H9 (cell line): ENCODE results near the gene CCDC60. TPM values are rescaled to one million over a fixed set of nuclear protein-coding genes. Genes with fewer than 3 reads are reported as not detected.

Source experiments
- DNase-seq: peaks from one replicate; pipeline ENCODE4 v3.0.0-alpha.2; 2017
- H2AFZ ChIP-seq: one replicate; pipeline ENCODE4 v1.6.1; 2013; ENCODE audit warnings: mild to moderate bottlenecking, low read length, control low read depth, moderate library complexity
- H2AK5ac ChIP-seq: 2 replicates; pipeline ENCODE4 v1.6.1; 2013; ENCODE audit warnings: low read length, control low read depth, mixed read lengths; ENCODE audit not compliant: insufficient read length
- H2BK120ac ChIP-seq: one replicate; pipeline ENCODE4 v1.6.1; 2013; ENCODE audit warnings: low read depth, mild to moderate bottlenecking, low read length, control low read depth, inconsistent platforms; ENCODE audit not compliant: poor library complexity, severe bottlenecking
- H2BK12ac ChIP-seq: 2 replicates; pipeline ENCODE4 v1.6.1; 2013; ENCODE audit warnings: low read length, control low read depth, mixed read lengths, low read depth; ENCODE audit not compliant: insufficient read length
- H2BK15ac ChIP-seq: 2 replicates; pipeline ENCODE4 v1.6.1; 2013; ENCODE audit warnings: low read depth, low read length, control low read depth
- H2BK20ac ChIP-seq: one replicate; pipeline ENCODE4 v1.6.1; 2013; ENCODE audit warnings: low read depth, mild to moderate bottlenecking, low read length, control low read depth, inconsistent platforms; ENCODE audit not compliant: poor library complexity, severe bottlenecking
- H2BK5ac ChIP-seq: 2 replicates; pipeline ENCODE4 v1.6.1; 2013; ENCODE audit warnings: low read length, control low read depth, mixed read lengths; ENCODE audit not compliant: insufficient read length
- H3K14ac ChIP-seq: 2 replicates; pipeline ENCODE4 v1.6.1; 2013; ENCODE audit warnings: low read length, control low read depth; ENCODE audit not compliant: insufficient read depth
- H3K18ac ChIP-seq: 2 replicates; pipeline ENCODE4 v1.6.1; 2013; ENCODE audit warnings: low read depth, mild to moderate bottlenecking, mixed read lengths, low read length, control low read depth; ENCODE audit not compliant: insufficient read length
- H3K23ac ChIP-seq: 2 replicates; pipeline ENCODE4 v1.6.1; 2013; ENCODE audit warnings: low read length, control low read depth, mixed read lengths, low read depth; ENCODE audit not compliant: insufficient read length
- H3K23me2 ChIP-seq: 2 replicates; pipeline ENCODE4 v1.6.1; 2013; ENCODE audit warnings: low read depth, mild to moderate bottlenecking, mixed read lengths, low read length, control low read depth; ENCODE audit not compliant: insufficient read length, poor library complexity, severe bottlenecking
- H3K27ac ChIP-seq: 2 replicates; pipeline ENCODE4 v1.5.1; 2013; ENCODE audit warnings: low read length, control low read depth, mixed read lengths, low read depth; ENCODE audit not compliant: insufficient read length
- H3K27me3 ChIP-seq: 2 replicates; pipeline ENCODE4 v1.6.1; 2013; ENCODE audit warnings: low read length, control low read depth, inconsistent platforms; ENCODE audit not compliant: insufficient read depth
- H3K4ac ChIP-seq: 2 replicates; pipeline ENCODE4 v1.6.1; 2013; ENCODE audit warnings: low read depth, mild to moderate bottlenecking, control low read depth, inconsistent platforms, low read length, moderate library complexity
- H3K4me1 ChIP-seq: 2 replicates; pipeline ENCODE4 v1.6.1; 2013; ENCODE audit warnings: low read length, control low read depth, inconsistent platforms; ENCODE audit not compliant: insufficient read depth
- H3K4me2 ChIP-seq: 2 replicates; pipeline ENCODE4 v1.6.1; 2013; ENCODE audit warnings: low read length, control low read depth, mixed read lengths; ENCODE audit not compliant: insufficient read length, insufficient read depth
- H3K56ac ChIP-seq: 2 replicates; pipeline ENCODE4 v1.6.1; 2013; ENCODE audit warnings: low read depth, mild to moderate bottlenecking, mixed read lengths, low read length, control low read depth; ENCODE audit not compliant: insufficient read length
- H3K79me1 ChIP-seq: 2 replicates; pipeline ENCODE4 v1.6.1; 2013; ENCODE audit warnings: low read depth, mild to moderate bottlenecking, moderate library complexity, low read length, control low read depth, inconsistent platforms; ENCODE audit not compliant: insufficient read depth, poor library complexity, severe bottlenecking
- H3K79me2 ChIP-seq: 2 replicates; pipeline ENCODE4 v1.6.1; 2013; ENCODE audit warnings: low read length, control low read depth, inconsistent platforms; ENCODE audit not compliant: insufficient read depth
- H3K9ac ChIP-seq: 2 replicates; pipeline ENCODE4 v1.6.1; 2013; ENCODE audit warnings: low read length, control low read depth, mixed read lengths; ENCODE audit not compliant: insufficient read length; ENCODE audit errors: extremely low read depth
- H3K9me3 ChIP-seq: one replicate; pipeline ENCODE4 v1.6.1; 2013; ENCODE audit warnings: low read depth, low read length, inconsistent platforms; ENCODE audit not compliant: control insufficient read depth
- H3T11ph ChIP-seq: one replicate; pipeline ENCODE4 v1.6.1; 2013; ENCODE audit warnings: mild to moderate bottlenecking, low read length, control low read depth, inconsistent platforms
- H4K20me1 ChIP-seq: one replicate; pipeline ENCODE4 v1.6.1; 2013; ENCODE audit not compliant: control insufficient read depth, insufficient read length, insufficient read depth
- H4K5ac ChIP-seq: 2 replicates; pipeline ENCODE4 v1.6.1; 2013; ENCODE audit warnings: low read depth, mild to moderate bottlenecking, mixed read lengths, low read length, control low read depth; ENCODE audit not compliant: insufficient read length
- H4K8ac ChIP-seq: replicated peaks from 2 replicates; pipeline ENCODE4 v1.6.1; 2013; ENCODE audit warnings: low read length, control low read depth, mixed read lengths, low read depth; ENCODE audit not compliant: insufficient read length
- H4K91ac ChIP-seq: 2 replicates; pipeline ENCODE4 v1.6.1; 2013; ENCODE audit warnings: low read depth, mild to moderate bottlenecking, moderate library complexity, mixed read lengths, low read length, control low read depth; ENCODE audit not compliant: insufficient read length
- H3K27ac Mint-ChIP-seq, 3 experiments: 2 replicates in 2 of 3; 3 replicates in 1 of 3; pipeline ENCODE4 v1.8.0; 2020 to 2021; ENCODE audit warnings: mixed read lengths in 3 of 3, mild to moderate bottlenecking in 1 of 3, moderate library complexity in 1 of 3
- H3K27me3 Mint-ChIP-seq: 2 replicates; pipeline ENCODE4 v1.8.0; 2021; ENCODE audit warnings: low read depth, mild to moderate bottlenecking, moderate library complexity, mixed read lengths
- H3K36me3 Mint-ChIP-seq, 3 experiments: 2 replicates in 2 of 3; 3 replicates in 1 of 3; pipeline ENCODE4 v1.8.0; 2020 to 2021; ENCODE audit warnings: low read depth in 3 of 3, mixed read lengths in 3 of 3; ENCODE audit not compliant: insufficient read depth in 1 of 3
- H3K4me1 Mint-ChIP-seq, 2 experiments: 2 replicates each; pipeline ENCODE4 v1.8.0; 2020; ENCODE audit warnings: mixed read lengths in 2 of 2
- H3K4me3 Mint-ChIP-seq, 2 experiments: 2 replicates in 1 of 2; 3 replicates in 1 of 2; pipeline ENCODE4 v1.8.0; 2020 to 2021; ENCODE audit warnings: mild to moderate bottlenecking in 2 of 2, mixed read lengths in 2 of 2, moderate library complexity in 1 of 2
- H3K9me3 Mint-ChIP-seq, 2 experiments: 2 replicates in 1 of 2; 3 replicates in 1 of 2; pipeline ENCODE4 v1.8.0; 2020; ENCODE audit warnings: mild to moderate bottlenecking in 2 of 2, mixed read lengths in 2 of 2, moderate library complexity in 1 of 2
- CTCF ChIP-seq: fragments of 200-600 bp; sonication (generic); conservative IDR thresholded peaks from 3 replicates; pipeline ENCODE4 v1.8.0; 2021; ENCODE audit warnings: antibody characterized with exemption, mild to moderate bottlenecking
- WGBS: extraction: QIAGEN DNeasy Blood & Tissue Kit; methylation state at CpG from one replicate; pipeline ENCODE4 v1.1.7; 2013; ENCODE audit warnings: missing lambda C conversion rate, low lambda C conversion rate, mixed read lengths; ENCODE audit not compliant: insufficient read length; ENCODE audit errors: extremely low coverage; 5-methylcytosine and 5-hydroxymethylcytosine counted together
- total RNA-seq: library from RNA; stranded (reverse); gene quantifications from 2 replicates; pipeline ENCODE4 v1.2.1, GENCODE V29; 2021

The CCDC60 gene
- total RNA-seq, 1 experiment from 2014 or later: 0.44 TPM

DNA sequence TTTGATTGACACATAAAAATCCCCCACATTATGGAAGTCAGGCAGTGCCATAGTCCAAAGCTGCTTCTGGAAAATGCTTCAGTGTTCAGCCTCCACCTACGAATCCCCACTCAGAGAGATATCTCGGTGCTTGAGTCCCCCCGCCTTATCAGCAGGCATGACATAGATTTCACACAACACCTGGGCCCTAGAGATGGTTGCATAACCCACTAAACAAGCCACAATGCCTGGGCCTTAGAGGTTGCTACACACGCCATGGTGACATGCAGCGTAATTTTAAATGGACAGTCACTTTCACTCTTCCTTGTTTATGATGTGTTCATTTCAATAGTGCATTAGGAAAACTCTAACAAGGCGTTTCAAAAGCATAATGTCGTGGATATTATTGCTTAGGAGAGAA, 38.0 kb downstream of the CCDC60 start:
- Histone ChIP-seq H3K27ac (no peak overlapping the region), H2BK20ac (no peak overlapping the region), H3K27me3 (no peaks in the 10 kb centered on the region), H3K9me3 (no peaks in the 10 kb centered on the region), H4K20me1 (no peaks in the 10 kb centered on the region), H3K9ac (no peak overlapping the region), H3T11ph (no peak overlapping the region), H2BK120ac (no peak overlapping the region), H3K23ac (no peak overlapping the region), H4K5ac (no peak overlapping the region), H2BK15ac (no peak overlapping the region), H2AFZ (no peak overlapping the region), H3K4ac (no peak overlapping the region), H3K4me1 (peaks cover 17% of the 10 kb centered on the region; the same call in 1 of the 2 replicates), H2BK12ac (no peak overlapping the region), H2AK5ac (no peak overlapping the region), H4K91ac (no peak overlapping the region), H2BK5ac (no peak overlapping the region), H3K23me2 (no peaks in the 10 kb centered on the region), H3K18ac (no peak overlapping the region), H3K79me1 (no peaks in the 10 kb centered on the region), H3K56ac (no peak overlapping the region), H3K4me2 (no peak overlapping the region), H4K8ac (no peak overlapping the region), H3K14ac (no peak overlapping the region), H3K79me2 (no peaks in the 10 kb centered on the region)
- no peak overlapping the region for H3K4me3 Mint-ChIP-seq
- no peaks in the 10 kb centered on the region for H3K36me3 Mint-ChIP-seq
- no peaks in the 10 kb centered on the region; the same call in 1 of the 2 replicates for H3K27me3 Mint-ChIP-seq
- H3K9me3 Mint-ChIP-seq: no peaks in the 10 kb centered on the region; a peak in 1 of 5 replicates
- no peak for DNase-seq
- no peak for TF ChIP-seq CTCF
- WGBS: no CpG with 5 or more reads among the region's 7 CpGs
- no peak overlapping the region for H3K27ac Mint-ChIP-seq
- H3K4me1 Mint-ChIP-seq: peaks cover 20 to 25% of the 10 kb centered on the region in 2 experiments
